ENCODE data around the gene EPHB2. TPM values are rescaled to one million over a fixed set of nuclear protein-coding genes. Genes with fewer than 3 reads are reported as not detected.

EPHB2 gene
- total and polyA plus RNA-seq, 11 donors: 0.11 to 6.3 (median 0.70) TPM

GRCh38 chr1:22877112-22877915 is 166.7 kb downstream of the EPHB2 start:
- peaks cover 0 to 21% (median 0%) of the 10 kb centered on the region in 9 donors for H3K27me3 ChIP-seq
- 78 to 89% (median 83%) methylated on average over 11 to 12 of the region's 12 CpGs for WGBS, 4 donors

GRCh38 chr1:22877980-22878379 is 167.3 kb downstream of the EPHB2 start:
- H3K27me3 ChIP-seq: peaks cover 0 to 21% (median 0%) of the 10 kb centered on the region in 9 donors
- H3K9me3 ChIP-seq: no peaks in the 10 kb centered on the region
- H3K4me1 ChIP-seq: no peaks in the 10 kb centered on the region
- intact Hi-C loops (cut with DNase I): no loop called here
- WGBS, 4 donors: 81 to 92% (median 83%) methylated on average over 1 of the region's 1 CpG
- no peak overlapping the region for H3K27ac ChIP-seq
- TF ChIP-seq CTCF (IDR thresholded peaks at IDR 0.05) (no peak), POLR2A (IDR thresholded peaks at IDR 0.05) (no peak)
- ATAC-seq: no peak
- DNase-seq: no peak
- no peaks in the 10 kb centered on the region for H3K36me3 ChIP-seq
- H3K4me3 ChIP-seq: no peak overlapping the region

More at GRCh38 chr1:22877112-22877915, 166.7 kb downstream of the EPHB2 start:
- Histone ChIP-seq H3K4me3 (no peak overlapping the region), H3K27ac (no peak overlapping the region), H3K36me3 (no peaks in the 10 kb centered on the region), H3K9me3 (no peaks in the 10 kb centered on the region), H3K4me1 (no peaks in the 10 kb centered on the region)
- TF ChIP-seq POLR2A (IDR thresholded peaks at IDR 0.05) (no peak), CTCF (IDR thresholded peaks at IDR 0.05) (no peak)
- DNase-seq (no peak), ATAC-seq (no peak)
- intact Hi-C loops (cut with DNase I): no loop called here

- DNase-seq: no peak
- H3K4me1 ChIP-seq: no peaks in the 10 kb centered on the region
- H3K4me3 ChIP-seq: no peak overlapping the region
- 80 to 85% (median 82%) methylated on average over 11 to 13 of the region's 13 CpGs for WGBS, 4 donors
- TF ChIP-seq POLR2A (IDR thresholded peaks at IDR 0.05) (no peak), CTCF (IDR thresholded peaks at IDR 0.05) (no peak)
- H3K27ac ChIP-seq: no peak overlapping the region
- no peak for ATAC-seq
- no peaks in the 10 kb centered on the region for H3K36me3 ChIP-seq
- peaks cover 0 to 21% (median 0%) of the 10 kb centered on the region in 9 donors for H3K27me3 ChIP-seq
- H3K9me3 ChIP-seq: no peaks in the 10 kb centered on the region
- intact Hi-C loops (cut with DNase I): no loop called here
These were observed 168.0 kb downstream of the EPHB2 start for GRCh38 chr1:22878626-22879025.

- intact Hi-C loops (cut with DNase I): no loop called here
- Histone ChIP-seq H3K4me1 (no peaks in the 10 kb centered on the region), H3K36me3 (no peaks in the 10 kb centered on the region), H3K4me3 (no peak overlapping the region), H3K27me3 (peaks cover 0 to 21% (median 0%) of the 10 kb centered on the region in 9 donors), H3K27ac (no peak overlapping the region), H3K9me3 (no peaks in the 10 kb centered on the region)
- ATAC-seq (no peak), DNase-seq (no peak)
- no peak for TF ChIP-seq CTCF (IDR thresholded peaks at IDR 0.05)
- TF ChIP-seq POLR2A (IDR thresholded peaks at IDR 0.05): no peak
- 48 to 64% (median 60%) methylated on average over 3 of the region's 3 CpGs for WGBS, 4 donors
These were observed 168.8 kb downstream of the EPHB2 start for GRCh38 chr1:22879445-22879844.
